Peyer's patch (tissue), 4 donors: Measurements from ENCODE around the gene DPYSL5. TPM values are rescaled to one million over a fixed set of nuclear protein-coding genes. Genes with fewer than 3 reads are reported as not detected.

ENCODE experiments used
- DNase-seq, 3 donors: peaks; one replicate each; pipeline ENCODE4 v3.0.0-alpha.2; 2017 to 2019
- H3K27ac ChIP-seq, 4 donors: fragments of 200-600 bp; sonication (generic); one replicate each; pipeline ENCODE4 v1.5.1; 2016 to 2019
- H3K27me3 ChIP-seq, 2 donors: fragments of 200-600 bp; sonication (generic); one replicate each; pipeline ENCODE4 v1.5.1; 2019
- H3K36me3 ChIP-seq, 3 donors: fragments of 200-600 bp; sonication (generic); one replicate each; pipeline ENCODE4 v1.5.1; 2016 to 2019
- H3K4me1 ChIP-seq, 4 donors: fragments of 200-600 bp; sonication (generic); one replicate each; pipeline ENCODE4 v1.5.1; 2016 to 2019
- H3K4me3 ChIP-seq, 4 donors: fragments of 200-600 bp; sonication (generic); 1 replicate in 3 of 4; 2 replicates in 1 of 4; pipeline ENCODE4 v1.5.1; 2016 to 2019; ENCODE audit warnings: mild to moderate bottlenecking in 1 of 4
- H3K9me3 ChIP-seq, 4 donors: fragments of 200-600 bp; sonication (generic); one replicate each; pipeline ENCODE4 v1.5.1; 2016 to 2019; ENCODE audit warnings: mild to moderate bottlenecking in 1 of 4
- CTCF ChIP-seq, 6 experiments: fragments of 450-650 bp in 4 of 6; fragments of 200-600 bp in 2 of 6; sonication (generic) in 1 of 6; IDR thresholded peaks; one replicate each; pipeline ENCODE4 v1.5.1; 2017 to 2019; ENCODE audit warnings: antibody characterized with exemption in 6 of 6, mild to moderate bottlenecking in 3 of 6, moderate library complexity in 1 of 6
- POLR2A ChIP-seq, 2 donors: fragments of 450-650 bp; IDR thresholded peaks; one replicate each; pipeline ENCODE4 v1.5.1; 2017; ENCODE audit warnings: antibody characterized with exemption in 2 of 2, mild to moderate bottlenecking in 2 of 2, moderate library complexity in 2 of 2
- total RNA-seq, 4 donors: library from RNA; depleted of rRNA; stranded (reverse); fragments of >200 nt; gene quantifications; one replicate each; pipeline ENCODE4 v1.1.0, GENCODE V29; 2016

The DPYSL5 gene
- total RNA-seq, 4 donors from 2014 or later: 0.13 to 0.83 TPM; not detected in 2

- no peak overlapping the region for H3K27ac ChIP-seq
- TF ChIP-seq POLR2A (IDR thresholded peaks at IDR 0.05) (no peak), CTCF (IDR thresholded peaks at IDR 0.05) (no peak)
- no peaks in the 10 kb centered on the region for H3K27me3 ChIP-seq
- DNase-seq: peak in 1 of 3 donors; percentile 29
- H3K4me3 ChIP-seq: no peak overlapping the region
- H3K4me1 ChIP-seq: no peaks in the 10 kb centered on the region
- H3K36me3 ChIP-seq: no peaks in the 10 kb centered on the region
- H3K9me3 ChIP-seq: no peaks in the 10 kb centered on the region
These were observed 76.8 kb downstream of the DPYSL5 start for GRCh38 chr2:26924731-26925099.

GRCh38 chr2:26925100-26925791, 77.3 kb downstream of the DPYSL5 start:
- H3K27ac ChIP-seq: no peak overlapping the region
- no peaks in the 10 kb centered on the region for H3K27me3 ChIP-seq
- no peaks in the 10 kb centered on the region for H3K36me3 ChIP-seq
- H3K4me3 ChIP-seq: no peak overlapping the region
- no peaks in the 10 kb centered on the region for H3K9me3 ChIP-seq
- peak in 1 of 3 donors; percentile 21 for DNase-seq
- H3K4me1 ChIP-seq: no peaks in the 10 kb centered on the region
- TF ChIP-seq POLR2A (IDR thresholded peaks at IDR 0.05): no peak
- TF ChIP-seq CTCF (IDR thresholded peaks at IDR 0.05): no peak

GRCh38 chr2:26927221-26927620, 79.3 kb downstream of the DPYSL5 start:
- no peak overlapping the region for H3K27ac ChIP-seq
- no peak overlapping the region for H3K4me3 ChIP-seq
- no peak for TF ChIP-seq CTCF (IDR thresholded peaks at IDR 0.05)
- no peak for TF ChIP-seq POLR2A (IDR thresholded peaks at IDR 0.05)
- H3K36me3 ChIP-seq: no peaks in the 10 kb centered on the region
- no peaks in the 10 kb centered on the region for H3K9me3 ChIP-seq
- no peaks in the 10 kb centered on the region for H3K4me1 ChIP-seq
- no peaks in the 10 kb centered on the region for H3K27me3 ChIP-seq
- no peak for DNase-seq

GRCh38 chr2:26932974-26933373, 85.0 kb downstream of the DPYSL5 start:
- TF ChIP-seq POLR2A (IDR thresholded peaks at IDR 0.05): no peak
- TF ChIP-seq CTCF (IDR thresholded peaks at IDR 0.05): no peak
- no peaks in the 10 kb centered on the region for H3K9me3 ChIP-seq
- no peak overlapping the region for H3K4me3 ChIP-seq
- H3K4me1 ChIP-seq: no peaks in the 10 kb centered on the region
- H3K27ac ChIP-seq: no peak overlapping the region
- H3K27me3 ChIP-seq: no peaks in the 10 kb centered on the region
- DNase-seq: no peak
- H3K36me3 ChIP-seq: no peaks in the 10 kb centered on the region

GRCh38 chr2:26933431-26934334, 85.8 kb downstream of the DPYSL5 start:
- H3K4me1 ChIP-seq: no peaks in the 10 kb centered on the region
- TF ChIP-seq CTCF (IDR thresholded peaks at IDR 0.05): no peak
- TF ChIP-seq POLR2A (IDR thresholded peaks at IDR 0.05): no peak
- H3K36me3 ChIP-seq: no peaks in the 10 kb centered on the region
- H3K27ac ChIP-seq: no peak overlapping the region
- H3K9me3 ChIP-seq: no peaks in the 10 kb centered on the region
- no peak for DNase-seq
- H3K4me3 ChIP-seq: no peak overlapping the region
- no peaks in the 10 kb centered on the region for H3K27me3 ChIP-seq
